Kidney (tissue), 14 donors: Measurements from ENCODE around the gene FAM83E. TPM values are rescaled to one million over a fixed set of nuclear protein-coding genes. Genes with fewer than 3 reads are reported as not detected.

ENCODE experiments used
- DNase-seq, 5 donors: peaks; one replicate each; pipeline ENCODE4 v3.0.0-alpha.2; 2013 to 2020
- FAIRE-seq: peaks from 2 replicates; lab custom pipeline; 2012; peaks lifted over from hg19 to GRCh38; lab: Jason Lieb, UNC
- H3K27ac ChIP-seq, 2 donors: one replicate each; pipeline ENCODE4 v1.7.0; 2013; ENCODE audit warnings: low read depth in 2 of 2, low read length in 2 of 2, inconsistent platforms in 1 of 2
- H3K27me3 ChIP-seq: one replicate; pipeline ENCODE4 v1.7.1; 2013; ENCODE audit warnings: low read length, inconsistent platforms; ENCODE audit not compliant: control insufficient read depth, insufficient read depth
- H3K36me3 ChIP-seq, 3 donors: one replicate each; pipeline versions ENCODE4 v1.7.0 to v1.7.1; 2013; ENCODE audit warnings: low read length in 3 of 3, control low read depth in 1 of 3, inconsistent platforms in 1 of 3; ENCODE audit not compliant: insufficient read depth in 3 of 3, control insufficient read depth in 2 of 3
- H3K4me1 ChIP-seq, 3 donors: one replicate each; pipeline versions ENCODE4 v1.7.0 to v1.7.1; 2013; ENCODE audit warnings: low read length in 3 of 3, inconsistent platforms in 1 of 3, low read depth in 1 of 3; ENCODE audit not compliant: control insufficient read depth in 2 of 3, insufficient read depth in 2 of 3
- H3K4me3 ChIP-seq, 3 donors: one replicate each; pipeline versions ENCODE4 v1.7.0 to v1.8.1; 2013; ENCODE audit warnings: low read length in 3 of 3, control low read depth in 1 of 3, inconsistent platforms in 1 of 3
- H3K9ac ChIP-seq, 3 donors: one replicate each; pipeline versions ENCODE4 v1.7.0 to v1.7.1; 2013; ENCODE audit warnings: low read length in 3 of 3, control low read depth in 1 of 3, inconsistent platforms in 1 of 3
- H3K9me3 ChIP-seq, 3 donors: one replicate each; pipeline versions ENCODE4 v1.7.0 to v1.7.1; 2013; ENCODE audit warnings: low read length in 3 of 3, control low read depth in 1 of 3, inconsistent platforms in 1 of 3; ENCODE audit not compliant: control insufficient read depth in 2 of 3, insufficient read depth in 1 of 3
- CTCF ChIP-seq: IDR thresholded peaks from 3 replicates; pipeline ENCODE4 v1.5.1; 2012; ENCODE audit warnings: mild to moderate bottlenecking, moderate library complexity, borderline replicate concordance; ENCODE audit not compliant: insufficient read depth; ENCODE audit errors: extremely low read depth
- intact Hi-C: fragments of 100-400 bp; cut with DNase I; formaldehyde crosslinking; loops from one replicate; pipeline ENCODE4 v1.11.1; 2022
- polyA plus RNA-seq: library from polyadenylated mRNA; stranded (reverse); fragments of 350-450 nt; fragmentation: Illumina TruSeq; extraction: RNeasy Lipid Tissue Mini Kit (QIAGEN cat#74804); gene quantifications from one replicate; pipeline ENCODE4 v1.2.3, GENCODE V29; 2014; ENCODE audit warnings: low read depth, low replicate concordance; ENCODE audit not compliant: insufficient read depth
- total RNA-seq: library from RNA; stranded (reverse); fragmentation: NEBNext Ultra II Directional; extraction: Animal tissue kit (Norgen Biotek cat#: 25700); gene quantifications from one replicate; pipeline ENCODE4 v1.2.1, GENCODE V29; 2021
- donor health status: control.
- donor health status: control.
- donor health status: control.
- donor health status: control.
- donor health status: control.
- donor health status: DM: yes; HTN: yes; CAD: no.
- donor health status: Normal renal cell carcinoma (clear cell type).

The FAM83E gene
- total and polyA plus RNA-seq, 2 donors from 2014 or later: 0.41 to 15.9 TPM

GRCh38 chr19:48646722-48647216, 31.9 kb upstream of the FAM83E start:
- peak overlapping the region in 1 of 3 donors; percentile 7 for H3K4me3 ChIP-seq
- intact Hi-C loops: no loop called here

GRCh38 chr19:48646001-48646721, 31.3 kb upstream of the FAM83E start, which contains the start of gene CA11:
CA11 (minus strand) TSS chr19:48646187; CDS start chr19:48645632, 555 bp downstream.
- H3K27me3 ChIP-seq: no peaks in the 10 kb centered on the region
- peak; percentile 88 for TF ChIP-seq CTCF
- peaks cover 0 to 7% (median 0%) of the 10 kb centered on the region in 3 donors for H3K4me1 ChIP-seq
- H3K9ac ChIP-seq: peak within 1 kb of the TSS; percentile 15 to 82 (median 23)
- FAIRE-seq: no peak
- H3K27ac ChIP-seq: peak within 1 kb of the TSS; percentile 87 to 95
- H3K36me3 ChIP-seq: no peaks in the 10 kb centered on the region
- peak within 1 kb of the TSS; percentile 52 to 70 (median 61) for H3K4me3 ChIP-seq
- intact Hi-C loops: no loop called here
- DNase-seq: peak; percentile 95 to 97 (median 96)
- no peaks in the 10 kb centered on the region for H3K9me3 ChIP-seq

More at GRCh38 chr19:48646722-48647216, 31.9 kb upstream of the FAM83E start:
- DNase-seq: no peak
- H3K27ac ChIP-seq: no peak overlapping the region
- H3K9ac ChIP-seq: no peak overlapping the region
- no peak for TF ChIP-seq CTCF
- no peaks in the 10 kb centered on the region for H3K9me3 ChIP-seq
- no peak for FAIRE-seq
- no peaks in the 10 kb centered on the region for H3K27me3 ChIP-seq
- no peaks in the 10 kb centered on the region for H3K36me3 ChIP-seq
- peaks cover 0 to 7% (median 0%) of the 10 kb centered on the region in 3 donors for H3K4me1 ChIP-seq

- Histone ChIP-seq H3K4me3 (peak overlapping the region; percentile 52 to 70 (median 61)), H3K9ac (peak overlapping the region; percentile 10 to 82 (median 15)), H3K27ac (peak overlapping the region; percentile 87 to 95), H3K4me1 (peaks cover 0 to 7% (median 0%) of the 10 kb centered on the region in 3 donors), H3K36me3 (no peaks in the 10 kb centered on the region), H3K9me3 (no peaks in the 10 kb centered on the region), H3K27me3 (no peaks in the 10 kb centered on the region)
- intact Hi-C loops: no loop called here
- peak in 2 of 5 donors; percentile 18 to 48 for DNase-seq
- FAIRE-seq: no peak
- no peak for TF ChIP-seq CTCF
Measured at GRCh38 chr19:48645620-48646000, 30.7 kb upstream of the FAM83E start.
